Thyroid gland (tissue), 4 donors: Measurements from ENCODE around the gene MSGN1.

Experiments used
- CTCF ChIP-seq, 6 experiments: fragments of 200-600 bp in 3 of 6; fragments of 450-650 bp in 3 of 6; sonication (generic) in 3 of 6; IDR thresholded peaks; one replicate each; pipeline ENCODE4 v1.5.1; 2016 to 2019; ENCODE audit warnings: antibody characterized with exemption in 6 of 6, mild to moderate bottlenecking in 2 of 6, inconsistent platforms in 1 of 6, moderate library complexity in 1 of 6
- POLR2A ChIP-seq, 2 donors: fragments of 450-650 bp; IDR thresholded peaks; one replicate each; pipeline ENCODE4 v1.6.1; 2017; ENCODE audit warnings: antibody characterized with exemption in 2 of 2, mild to moderate bottlenecking in 2 of 2, moderate library complexity in 1 of 2

- TF ChIP-seq CTCF (IDR thresholded peaks at IDR 0.05) (no peak), POLR2A (IDR thresholded peaks at IDR 0.05) (no peak)
Measured at GRCh38 chr2:17822445-17823117, 6.3 kb downstream of the MSGN1 start.
